Skeletal muscle tissue (tissue), 4 donors: ENCODE measurements around the gene RARRES2. TPM values are rescaled to one million over a fixed set of nuclear protein-coding genes. Genes with fewer than 3 reads are reported as not detected.

Source experiments
- H3K27ac ChIP-seq: one replicate; pipeline ENCODE4 v1.7.0; 2013; ENCODE audit warnings: mild to moderate bottlenecking, low read depth, low read length, inconsistent platforms
- H3K27me3 ChIP-seq, 3 donors: one replicate each; pipeline ENCODE4 v1.7.0; 2013; ENCODE audit warnings: low read length in 3 of 3; ENCODE audit not compliant: control insufficient read depth in 3 of 3, insufficient read depth in 3 of 3
- H3K36me3 ChIP-seq, 3 donors: one replicate each; pipeline ENCODE4 v1.7.0; 2013; ENCODE audit warnings: low read length in 3 of 3; ENCODE audit not compliant: control insufficient read depth in 3 of 3, insufficient read depth in 3 of 3
- H3K4me1 ChIP-seq, 3 donors: one replicate each; pipeline ENCODE4 v1.7.0; 2013; ENCODE audit warnings: low read length in 3 of 3, mild to moderate bottlenecking in 3 of 3; ENCODE audit not compliant: control insufficient read depth in 3 of 3, insufficient read depth in 3 of 3
- H3K4me3 ChIP-seq, 3 donors: one replicate each; pipeline ENCODE4 v1.7.0; 2013; ENCODE audit warnings: low read length in 3 of 3
- H3K9ac ChIP-seq, 3 donors: one replicate each; pipeline ENCODE4 v1.7.0; 2013; ENCODE audit warnings: low read length in 3 of 3, mild to moderate bottlenecking in 3 of 3, moderate library complexity in 2 of 3, low read depth in 1 of 3
- H3K9me3 ChIP-seq, 3 donors: one replicate each; pipeline ENCODE4 v1.7.0; 2013; ENCODE audit warnings: low read length in 3 of 3; ENCODE audit not compliant: control insufficient read depth in 3 of 3
- total RNA-seq: library from RNA; depleted of rRNA; stranded (reverse); fragments of >200 nt; gene quantifications from one replicate; pipeline ENCODE4 v1.2.3, GENCODE V29; 2014
- donor health status: Osteomylitis.

The RARRES2 gene
- total RNA-seq, 1 donor from 2014 or later, result 54.3 TPM

- Histone ChIP-seq H3K9ac (peak overlapping the region; percentile 23 to 50 (median 40)), H3K4me3 (peak overlapping the region; percentile 54 to 58 (median 56)), H3K36me3 (no peaks in the 10 kb centered on the region), H3K27me3 (peaks cover 28 to 47% (median 46%) of the 10 kb centered on the region in 3 donors), H3K9me3 (peaks cover 0 to 5% (median 0%) of the 10 kb centered on the region in 3 donors), H3K27ac (no peak overlapping the region), H3K4me1 (peaks cover 13 to 18% (median 16%) of the 10 kb centered on the region in 3 donors)
These were observed 1.2 kb downstream of the RARRES2 start for GRCh38 chr7:150340024-150340749.

- no peak overlapping the region for H3K9ac ChIP-seq
- H3K27me3 ChIP-seq, result peaks cover 28 to 47% (median 44%) of the 10 kb centered on the region in 3 donors
- no peak overlapping the region for H3K27ac ChIP-seq
- H3K4me3 ChIP-seq, result peak overlapping the region in 1 of 3 donors; percentile 56
- H3K4me1 ChIP-seq, result peaks cover 13 to 18% (median 16%) of the 10 kb centered on the region in 3 donors
- no peaks in the 10 kb centered on the region for H3K36me3 ChIP-seq
- peaks cover 0 to 5% (median 0%) of the 10 kb centered on the region in 3 donors for H3K9me3 ChIP-seq
These were observed 2.0 kb downstream of the RARRES2 start for GRCh38 chr7:150339409-150339809.

GRCh38 chr7:150338166-150338829, 3.1 kb downstream of the RARRES2 start:
- Histone ChIP-seq H3K27ac (no peak overlapping the region), H3K9ac (no peak overlapping the region), H3K36me3 (no peaks in the 10 kb centered on the region), H3K4me3 (no peak overlapping the region), H3K27me3 (peaks cover 28 to 43% (median 38%) of the 10 kb centered on the region in 3 donors), H3K9me3 (no peaks in the 10 kb centered on the region), H3K4me1 (peaks cover 13 to 18% (median 16%) of the 10 kb centered on the region in 3 donors)

GRCh38 chr7:150337659-150338081, 3.8 kb downstream of the RARRES2 start:
- Histone ChIP-seq H3K9me3 (no peaks in the 10 kb centered on the region), H3K36me3 (no peaks in the 10 kb centered on the region), H3K4me1 (peaks cover 13 to 18% (median 16%) of the 10 kb centered on the region in 3 donors), H3K4me3 (no peak overlapping the region), H3K27me3 (peaks cover 28 to 40% (median 32%) of the 10 kb centered on the region in 3 donors), H3K27ac (no peak overlapping the region), H3K9ac (no peak overlapping the region)

GRCh38 chr7:150337179-150337578, 4.2 kb downstream of the RARRES2 start:
- H3K4me1 ChIP-seq, result peaks cover 13 to 18% (median 16%) of the 10 kb centered on the region in 3 donors
- H3K27me3 ChIP-seq, result peaks cover 27 to 35% (median 28%) of the 10 kb centered on the region in 3 donors
- H3K27ac ChIP-seq, result no peak overlapping the region
- no peak overlapping the region for H3K4me3 ChIP-seq
- no peaks in the 10 kb centered on the region for H3K9me3 ChIP-seq
- no peak overlapping the region for H3K9ac ChIP-seq
- no peaks in the 10 kb centered on the region for H3K36me3 ChIP-seq

GRCh38 chr7:150336746-150337145, 4.7 kb downstream of the RARRES2 start:
- Histone ChIP-seq H3K4me1 (peaks cover 9 to 16% (median 15%) of the 10 kb centered on the region in 3 donors), H3K27ac (no peak overlapping the region), H3K9me3 (no peaks in the 10 kb centered on the region), H3K4me3 (no peak overlapping the region), H3K27me3 (peaks cover 22 to 31% (median 23%) of the 10 kb centered on the region in 3 donors), H3K9ac (no peak overlapping the region), H3K36me3 (no peaks in the 10 kb centered on the region)

- Histone ChIP-seq H3K4me3 (no peak overlapping the region), H3K36me3 (no peaks in the 10 kb centered on the region), H3K9me3 (no peaks in the 10 kb centered on the region), H3K9ac (no peak overlapping the region), H3K27me3 (peaks cover 16 to 24% (median 17%) of the 10 kb centered on the region in 3 donors), H3K4me1 (peaks cover 9 to 16% (median 14%) of the 10 kb centered on the region in 3 donors), H3K27ac (no peak overlapping the region)
These were observed 5.7 kb downstream of the RARRES2 start for GRCh38 chr7:150335774-150336112.

GRCh38 chr7:150335108-150335773, 6.2 kb downstream of the RARRES2 start:
- Histone ChIP-seq H3K27ac (no peak overlapping the region), H3K4me3 (no peak overlapping the region), H3K4me1 (peaks cover 6 to 14% (median 12%) of the 10 kb centered on the region in 3 donors), H3K9me3 (no peaks in the 10 kb centered on the region), H3K9ac (no peak overlapping the region), H3K27me3 (peaks cover 12 to 21% (median 12%) of the 10 kb centered on the region in 3 donors), H3K36me3 (no peaks in the 10 kb centered on the region)

GRCh38 chr7:150334108-150334507, 7.3 kb downstream of the RARRES2 start:
- Histone ChIP-seq H3K27me3 (peaks cover 3 to 9% (median 4%) of the 10 kb centered on the region in 3 donors), H3K36me3 (peaks cover 0 to under 1% (median 0%) of the 10 kb centered on the region in 3 donors), H3K27ac (no peak overlapping the region), H3K9me3 (no peaks in the 10 kb centered on the region), H3K9ac (no peak overlapping the region), H3K4me1 (peaks cover 0 to 9% (median 4%) of the 10 kb centered on the region in 3 donors), H3K4me3 (no peak overlapping the region)
